SK-N-SH (cell line): ENCODE results near the gene TULP1. TPM values are rescaled to one million over a fixed set of nuclear protein-coding genes. Genes with fewer than 3 reads are reported as not detected.

Experiments used
- CTCF ChIA-PET: fragments of 300-600, 350-600 bp; formaldehyde crosslinking; extraction: SDS; loops from one replicate; lab custom pipeline; 2021; lab: Yijun Ruan, JAX
- POLR2A ChIA-PET: fragments of 350-600 bp; sonication (Branson Sonifier 250); formaldehyde crosslinking; extraction: SDS; loops from one replicate; lab custom pipeline; 2020; ENCODE audit warnings: antibody characterized with exemption, inconsistent platforms; lab: Yijun Ruan, JAX
- DNase-seq: peaks from one replicate; pipeline ENCODE4 v3.0.0; 2012
- H2AFZ ChIP-seq: fragments of 200-600 bp; sonication (generic); 2 replicates; pipeline ENCODE4 v1.8.1; 2016; ENCODE audit warnings: antibody characterized with exemption, mild to moderate bottlenecking, low read depth
- H3F3A ChIP-seq: fragments of 200-600 bp; sonication (generic); replicated peaks from 2 replicates; pipeline ENCODE3; 2016; ENCODE audit warnings: antibody characterized with exemption, mild to moderate bottlenecking; ENCODE audit not compliant: insufficient read depth
- H3K27ac ChIP-seq, 2 experiments: fragments of 200-500 bp in 1 of 2; fragments of 200-600 bp in 1 of 2; sonication (Bioruptor generic) in 1 of 2; sonication (generic), shearing (Covaris generic) in 1 of 2; 2 replicates each; pipeline versions ENCODE4 v1.5.1 to v1.6.1; 2014 to 2016; ENCODE audit warnings: low read depth in 2 of 2, inconsistent platforms in 1 of 2, low read length in 1 of 2, mild to moderate bottlenecking in 1 of 2, mixed read lengths in 1 of 2
- H3K27me3 ChIP-seq: fragments of 200-600 bp; sonication (generic), shearing (Covaris generic); 2 replicates; pipeline ENCODE4 v1.6.1; 2016; ENCODE audit warnings: mixed run types; ENCODE audit not compliant: insufficient read depth
- H3K36me3 ChIP-seq, 2 experiments: fragments of 200-500 bp in 1 of 2; fragments of 200-600 bp in 1 of 2; sonication (Bioruptor generic) in 1 of 2; sonication (generic) in 1 of 2; replicated peaks in 1 of 2; 2 replicates each; pipeline versions ENCODE3 to v1.5.1; 2014 to 2016; ENCODE audit warnings: low read length in 1 of 2, mild to moderate bottlenecking in 1 of 2; ENCODE audit not compliant: insufficient read depth in 2 of 2, control insufficient read depth in 1 of 2
- H3K4me1 ChIP-seq, 2 experiments: fragments of 200-500 bp in 1 of 2; fragments of 200-600 bp in 1 of 2; sonication (Bioruptor generic) in 1 of 2; sonication (generic), shearing (Covaris generic) in 1 of 2; 2 replicates each; pipeline versions ENCODE4 v1.5.1 to v1.6.1; 2014 to 2016; ENCODE audit warnings: low read depth in 1 of 2, low read length in 1 of 2, mixed run types in 1 of 2; ENCODE audit not compliant: insufficient read depth in 2 of 2, control insufficient read depth in 1 of 2
- H3K4me2 ChIP-seq: fragments of 200-600 bp; sonication (generic), shearing (Covaris generic); 2 replicates; pipeline ENCODE4 v1.6.1; 2017; ENCODE audit warnings: mixed run types
- H3K4me3 ChIP-seq, 2 experiments: fragments of 200-500 bp in 1 of 2; fragments of 200-600 bp in 1 of 2; sonication (Bioruptor generic) in 1 of 2; sonication (generic), shearing (Covaris generic) in 1 of 2; 2 replicates each; pipeline versions ENCODE4 v1.5.1 to v1.8.1; 2014 to 2016; ENCODE audit warnings: low read depth in 2 of 2, inconsistent platforms in 1 of 2, low read length in 1 of 2, mild to moderate bottlenecking in 1 of 2, mixed read lengths in 1 of 2, moderate library complexity in 1 of 2
- H3K79me2 ChIP-seq: fragments of 200-600 bp; sonication (generic); 2 replicates; pipeline ENCODE4 v1.8.1; 2017; ENCODE audit warnings: mild to moderate bottlenecking; ENCODE audit not compliant: insufficient read depth
- H3K9ac ChIP-seq: fragments of 200-600 bp; sonication (generic); 2 replicates; pipeline ENCODE4 v1.6.1; 2017; ENCODE audit warnings: mixed run types
- H3K9me2 ChIP-seq: fragments of 200-600 bp; sonication (generic); 2 replicates; pipeline ENCODE4 v1.6.1; 2017; ENCODE audit warnings: mixed run types
- H3K9me3 ChIP-seq: fragments of 200-600 bp; sonication (generic); 2 replicates; pipeline ENCODE4 v1.6.1; 2017; ENCODE audit warnings: mixed run types, mild to moderate bottlenecking, moderate library complexity
- H4K20me1 ChIP-seq: fragments of 200-600 bp; sonication (generic); 2 replicates; pipeline ENCODE4 v1.6.1; 2017; ENCODE audit warnings: mild to moderate bottlenecking, mixed run types; ENCODE audit not compliant: insufficient read depth
- CHD2 ChIP-seq: fragments of 150-350 bp; IDR thresholded peaks from 2 replicates; pipeline ENCODE4 v1.6.1; 2018; ENCODE audit warnings: low read length; ENCODE audit not compliant: partially characterized antibody
- CTCF ChIP-seq: fragments of 200-600 bp; sonication (generic); IDR thresholded peaks from 2 replicates; pipeline ENCODE4 v1.6.1; 2017; ENCODE audit warnings: antibody characterized with exemption, mild to moderate bottlenecking, moderate library complexity
- EZH2phosphoT487 ChIP-seq: fragments of 200-600 bp; sonication (generic); IDR thresholded peaks from 2 replicates; pipeline ENCODE4 v1.6.1; 2017; ENCODE audit warnings: low read depth, mixed run types, mild to moderate bottlenecking, antibody characterized with exemption, moderate library complexity, borderline replicate concordance
- FOSL2 ChIP-seq: IDR thresholded peaks from 2 replicates; pipeline ENCODE4 v1.4.0; 2012; ENCODE audit warnings: low read depth, mild to moderate bottlenecking, moderate library complexity, borderline replicate concordance
- FOXJ3 ChIP-seq: sonication (generic); formaldehyde crosslinking; IDR thresholded peaks from 2 replicates; pipeline ENCODE4 v1.5.1; 2020; ENCODE audit warnings: mild to moderate bottlenecking, missing genetic modification reagents
- GABPA ChIP-seq: IDR thresholded peaks from 2 replicates; pipeline ENCODE4 v1.4.0; 2012; ENCODE audit warnings: low read depth, mild to moderate bottlenecking
- GATA2 ChIP-seq: sonication (generic); formaldehyde crosslinking; IDR thresholded peaks from 2 replicates; pipeline ENCODE4 v1.5.0; 2020; ENCODE audit warnings: mild to moderate bottlenecking, missing genetic modification reagents
- IRF3 ChIP-seq: fragments of 150-350 bp; IDR thresholded peaks from 2 replicates; pipeline ENCODE4 v1.6.1; 2016; ENCODE audit warnings: mild to moderate bottlenecking, low read depth, low read length
- MEF2A ChIP-seq: IDR thresholded peaks from 2 replicates; pipeline ENCODE4 v1.4.0; 2012; ENCODE audit warnings: low read depth, borderline replicate concordance
- MXI1 ChIP-seq: IDR thresholded peaks from 2 replicates; pipeline ENCODE4 v1.6.1; 2012; ENCODE audit warnings: mild to moderate bottlenecking, low read depth, low read length, improper control_type of control experiment
- NFIC ChIP-seq: IDR thresholded peaks from 2 replicates; pipeline ENCODE4 v1.4.0; 2012; ENCODE audit warnings: borderline replicate concordance
- NRF1 ChIP-seq: IDR thresholded peaks from 2 replicates; pipeline ENCODE4 v1.6.1; 2012; ENCODE audit warnings: low read depth, mild to moderate bottlenecking, low read length
- POLR2AphosphoS5 ChIP-seq: IDR thresholded peaks from 2 replicates; pipeline ENCODE4 v1.6.1; 2012; ENCODE audit warnings: low read depth, low read length
- RAD21 ChIP-seq: IDR thresholded peaks from 2 replicates; pipeline ENCODE4 v1.6.1; 2012; ENCODE audit warnings: mild to moderate bottlenecking, low read length
- RCOR1 ChIP-seq: fragments of 150-350 bp; IDR thresholded peaks from 2 replicates; pipeline ENCODE4 v1.6.1; 2017; ENCODE audit warnings: antibody characterized with exemption, low read length
- SIN3A ChIP-seq: IDR thresholded peaks from 2 replicates; pipeline ENCODE4 v1.6.1; 2012; ENCODE audit warnings: low read depth, mild to moderate bottlenecking, low read length, moderate library complexity, borderline replicate concordance
- TEAD4 ChIP-seq: IDR thresholded peaks from 2 replicates; pipeline ENCODE4 v1.4.0; 2012; ENCODE audit warnings: mild to moderate bottlenecking, borderline replicate concordance; ENCODE audit not compliant: insufficient read depth
- YY1 ChIP-seq: IDR thresholded peaks from 2 replicates; pipeline ENCODE4 v1.4.0; 2012; ENCODE audit warnings: low read depth, mild to moderate bottlenecking
- WGBS: methylation state at CpG from one replicate; pipeline ENCODE4 v1.1.6; 2017; ENCODE audit warnings: low lambda C conversion rate; 5-methylcytosine and 5-hydroxymethylcytosine counted together
- polyA plus RNA-seq, 3 experiments: library from polyadenylated mRNA; depleted of rRNA; stranded (reverse); fragments of >200 nt; gene quantifications; 2 replicates each; pipeline ENCODE4 v1.2.3, GENCODE V29; 2012
- TF ChIP-seq, protein P1 (sequence below): IDR thresholded peaks from 2 replicates; pipeline ENCODE4 v1.6.1; 2012; ENCODE audit warnings: mild to moderate bottlenecking, low read depth, low read length, moderate library complexity
- TF ChIP-seq, protein P2 (sequence below): IDR thresholded peaks from 2 replicates; pipeline ENCODE4; 2012

The TULP1 gene
- polyA plus RNA-seq, 1 of the 3 experiments (the other 2 are of a cell fraction): not detected

GRCh38 chr6:35488517-35488862, 24.2 kb downstream of the TULP1 start:
- no peak for DNase-seq
- no peak overlapping the region for H3K27ac ChIP-seq
- no peak overlapping the region for H3K9ac ChIP-seq
- H3K36me3 ChIP-seq: no peaks in the 10 kb centered on the region
- H2AFZ ChIP-seq: no peak overlapping the region
- CTCF ChIA-PET: interaction anchor here (1.2 to 1.5 kb wide), 3 partner anchors 22 to 248 kb away, joined by 3 to 8 read pairs (median 3); partner anchors contain the start of gene ARMC12
- peaks cover 2% of the 10 kb centered on the region for H3F3A ChIP-seq
- 86% methylated on average over 8 of the region's 9 CpGs for WGBS
- TF ChIP-seq SIN3A (no peak), CHD2 (no peak), NRF1 (no peak), GABPA (no peak), MEF2A (no peak), GATA2 (CRISPR knock-in tag) (no peak), MXI1 (no peak), POLR2AphosphoS5 (no peak), NFIC (no peak), RAD21 (no peak), EZH2phosphoT487 (no peak), YY1 (no peak), FOSL2 (no peak), RCOR1 (no peak), CTCF (no peak), TEAD4 (no peak), FOXJ3 (CRISPR knock-in tag) (no peak), IRF3 (no peak)
- TF ChIP-seq, protein P1, sequence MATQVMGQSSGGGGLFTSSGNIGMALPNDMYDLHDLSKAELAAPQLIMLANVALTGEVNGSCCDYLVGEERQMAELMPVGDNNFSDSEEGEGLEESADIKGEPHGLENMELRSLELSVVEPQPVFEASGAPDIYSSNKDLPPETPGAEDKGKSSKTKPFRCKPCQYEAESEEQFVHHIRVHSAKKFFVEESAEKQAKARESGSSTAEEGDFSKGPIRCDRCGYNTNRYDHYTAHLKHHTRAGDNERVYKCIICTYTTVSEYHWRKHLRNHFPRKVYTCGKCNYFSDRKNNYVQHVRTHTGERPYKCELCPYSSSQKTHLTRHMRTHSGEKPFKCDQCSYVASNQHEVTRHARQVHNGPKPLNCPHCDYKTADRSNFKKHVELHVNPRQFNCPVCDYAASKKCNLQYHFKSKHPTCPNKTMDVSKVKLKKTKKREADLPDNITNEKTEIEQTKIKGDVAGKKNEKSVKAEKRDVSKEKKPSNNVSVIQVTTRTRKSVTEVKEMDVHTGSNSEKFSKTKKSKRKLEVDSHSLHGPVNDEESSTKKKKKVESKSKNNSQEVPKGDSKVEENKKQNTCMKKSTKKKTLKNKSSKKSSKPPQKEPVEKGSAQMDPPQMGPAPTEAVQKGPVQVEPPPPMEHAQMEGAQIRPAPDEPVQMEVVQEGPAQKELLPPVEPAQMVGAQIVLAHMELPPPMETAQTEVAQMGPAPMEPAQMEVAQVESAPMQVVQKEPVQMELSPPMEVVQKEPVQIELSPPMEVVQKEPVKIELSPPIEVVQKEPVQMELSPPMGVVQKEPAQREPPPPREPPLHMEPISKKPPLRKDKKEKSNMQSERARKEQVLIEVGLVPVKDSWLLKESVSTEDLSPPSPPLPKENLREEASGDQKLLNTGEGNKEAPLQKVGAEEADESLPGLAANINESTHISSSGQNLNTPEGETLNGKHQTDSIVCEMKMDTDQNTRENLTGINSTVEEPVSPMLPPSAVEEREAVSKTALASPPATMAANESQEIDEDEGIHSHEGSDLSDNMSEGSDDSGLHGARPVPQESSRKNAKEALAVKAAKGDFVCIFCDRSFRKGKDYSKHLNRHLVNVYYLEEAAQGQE: no peak
- TF ChIP-seq, protein P2, sequence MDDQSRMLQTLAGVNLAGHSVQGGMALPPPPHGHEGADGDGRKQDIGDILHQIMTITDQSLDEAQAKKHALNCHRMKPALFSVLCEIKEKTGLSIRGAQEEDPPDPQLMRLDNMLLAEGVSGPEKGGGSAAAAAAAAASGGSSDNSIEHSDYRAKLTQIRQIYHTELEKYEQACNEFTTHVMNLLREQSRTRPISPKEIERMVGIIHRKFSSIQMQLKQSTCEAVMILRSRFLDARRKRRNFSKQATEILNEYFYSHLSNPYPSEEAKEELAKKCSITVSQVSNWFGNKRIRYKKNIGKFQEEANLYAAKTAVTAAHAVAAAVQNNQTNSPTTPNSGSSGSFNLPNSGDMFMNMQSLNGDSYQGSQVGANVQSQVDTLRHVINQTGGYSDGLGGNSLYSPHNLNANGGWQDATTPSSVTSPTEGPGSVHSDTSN: no peak
- TF ChIP-seq, all 33 proteins: peak for 0
- POLR2A ChIA-PET: interaction anchor here (1.1 kb wide), 1 partner anchor 9 kb away, joined by 3 read pairs; the partner anchor contains the start of gene TEAD3
- Histone ChIP-seq H3K79me2 (peaks cover 22% of the 10 kb centered on the region; the same call in 1 of the 2 replicates), H3K9me2 (no peaks in the 10 kb centered on the region), H3K4me2 (no peak overlapping the region), H3K4me3 (no peak overlapping the region), H4K20me1 (peaks cover 14% of the 10 kb centered on the region; the same call in 1 of the 2 replicates), H3K27me3 (no peaks in the 10 kb centered on the region), H3K9me3 (no peaks in the 10 kb centered on the region), H3K4me1 (peaks cover 31 to 37% of the 10 kb centered on the region in 2 experiments; a peak in 2 of 4 replicates)
